Stimulated activated CD4-positive, alpha-beta T cell treated with anti-CD3 and anti-CD28 coated beads, Interleukin-1b, Interleukin-23, amount 100 ng/mL, for 48 hours (primary cell): Measurements from ENCODE around the gene GNB1L.
A peak's percentile ranks its signal among the peaks of the same experiment; 100 is the strongest.

Experiments
- DNase-seq: peaks from one replicate; pipeline ENCODE4 v3.0.0-alpha.2; 2020

The GNB1L gene

GRCh38 chr22:19875531-19876313 is 21.0 kb upstream of the GNB1L start:
- no peak for DNase-seq

GRCh38 chr22:19875061-19875530 is 20.4 kb upstream of the GNB1L start:
- DNase-seq, result no peak

GRCh38 chr22:19874307-19875060 is 19.8 kb upstream of the GNB1L start:
- peak; percentile 26 for DNase-seq

GRCh38 chr22:19873960-19874306 is 19.3 kb upstream of the GNB1L start:
- no peak for DNase-seq

- DNase-seq, result no peak
These were observed 18.7 kb upstream of the GNB1L start for GRCh38 chr22:19873138-19873959.

- peak; percentile 0 for DNase-seq
These were observed 18.1 kb upstream of the GNB1L start for GRCh38 chr22:19872779-19873137.

- peak; percentile 1 for DNase-seq
These were observed 17.4 kb upstream of the GNB1L start for GRCh38 chr22:19871845-19872778.

GRCh38 chr22:19871023-19871844 is 16.6 kb upstream of the GNB1L start:
- DNase-seq, result peak; percentile 0

- DNase-seq, result no peak
These were observed 15.7 kb upstream of the GNB1L start for GRCh38 chr22:19870153-19871022.

- DNase-seq, result no peak
These were observed 15.0 kb upstream of the GNB1L start for GRCh38 chr22:19869497-19870152.

GRCh38 chr22:19868773-19869471 is 14.2 kb upstream of the GNB1L start:
- peak; percentile 0 for DNase-seq

- no peak for DNase-seq
These were observed 13.7 kb upstream of the GNB1L start for GRCh38 chr22:19868333-19868732.

- no peak for DNase-seq
These were observed 12.9 kb upstream of the GNB1L start for GRCh38 chr22:19867617-19868016.

GRCh38 chr22:19866665-19867009 is 12.0 kb upstream of the GNB1L start:
- DNase-seq, result no peak

GRCh38 chr22:19865141-19865829 is 10.6 kb upstream of the GNB1L start:
- no peak for DNase-seq

GRCh38 chr22:19864538-19865106 is 9.9 kb upstream of the GNB1L start:
- DNase-seq, result no peak

GRCh38 chr22:19863571-19863970 is 8.9 kb upstream of the GNB1L start:
- DNase-seq, result no peak

- no peak for DNase-seq
These were observed 8.1 kb upstream of the GNB1L start for GRCh38 chr22:19862619-19863246.
